ENCODE results near the gene FBXW7. TPM values are rescaled to one million over a fixed set of nuclear protein-coding genes. Genes with fewer than 3 reads are reported as not detected.

FBXW7 gene
- total RNA-seq, 1 experiment from 2014 or later: 23.0 TPM

GRCh38 chr4:152281822-152282221, 254.1 kb downstream of the FBXW7 start:
- Histone ChIP-seq H3K4me2 (ENCODE audit: low read length) (no peak overlapping the region), H4K20me1 (ENCODE audit: insufficient read depth) (no peaks in the 10 kb centered on the region), H3K9ac (ENCODE audit: low read length) (no peak overlapping the region), H2AFZ (ENCODE audit: low read depth, low read length, poor library complexity, severe bottlenecking) (no peak overlapping the region), H3K36me3 (ENCODE audit: control insufficient read depth in 1 of 2, insufficient read depth in 2 of 2, low read length in 2 of 2) (no peaks in the 10 kb centered on the region), H3K9me3 (ENCODE audit: control insufficient read depth in 1 of 2, insufficient read depth in 1 of 2, low read depth in 1 of 2, low read length in 2 of 2) (no peaks in the 10 kb centered on the region), H3K4me1 (ENCODE audit: control insufficient read depth in 1 of 2, insufficient read depth in 2 of 2, low read length in 2 of 2) (no peaks in the 10 kb centered on the region), H3K27ac (ENCODE audit: low read depth, low read length) (no peak overlapping the region), H3K79me2 (ENCODE audit: insufficient read depth, low read length) (no peaks in the 10 kb centered on the region), H3K9me2 (ENCODE audit: insufficient read depth) (no peaks in the 10 kb centered on the region), H3K27me3 (ENCODE audit: insufficient read depth, low read length) (no peaks in the 10 kb centered on the region), H3K4me3 (replicated peaks in 1 of 2; ENCODE audit: low read depth in 1 of 2, low read length in 2 of 2) (no peak overlapping the region)
- no peak for ATAC-seq
- TF ChIP-seq REST (IDR thresholded peaks at IDR 0.05; ENCODE audit: low read depth) (no peak), JUND (IDR thresholded peaks at IDR 0.05) (no peak), YY1 (IDR thresholded peaks at IDR 0.05; ENCODE audit: extremely low read depth, insufficient replicate concordance, low read depth, low read length) (no peak), CBX3 (IDR thresholded peaks at IDR 0.05; ENCODE audit: low read depth) (no peak)
- no peak for DNase-seq (ENCODE audit: low read depth, low spot score)
- RAD21 ChIA-PET (ENCODE audit: low non-redundant PET in 1 of 2, low total read pairs in 2 of 2, uncharacterized antibody in 2 of 2, unreplicated experiment in 2 of 2): no interaction called here
- intact Hi-C loops (cut with micrococcal nuclease): no loop called here
- POLR2A ChIA-PET: no interaction called here
- CTCF ChIA-PET: no interaction called here
- no TSS peak for BruUV-seq (replicated peaks)

GRCh38 chr4:152281211-152281610, 254.7 kb downstream of the FBXW7 start:
- Histone ChIP-seq H3K4me1 (ENCODE audit: control insufficient read depth in 1 of 2, insufficient read depth in 2 of 2, low read length in 2 of 2) (no peaks in the 10 kb centered on the region), H4K20me1 (ENCODE audit: insufficient read depth) (no peaks in the 10 kb centered on the region), H3K4me3 (replicated peaks in 1 of 2; ENCODE audit: low read depth in 1 of 2, low read length in 2 of 2) (no peak overlapping the region), H3K79me2 (ENCODE audit: insufficient read depth, low read length) (no peaks in the 10 kb centered on the region), H3K9me2 (ENCODE audit: insufficient read depth) (no peaks in the 10 kb centered on the region), H3K27ac (ENCODE audit: low read depth, low read length) (no peak overlapping the region), H3K27me3 (ENCODE audit: insufficient read depth, low read length) (no peaks in the 10 kb centered on the region), H3K4me2 (ENCODE audit: low read length) (no peak overlapping the region), H3K36me3 (ENCODE audit: control insufficient read depth in 1 of 2, insufficient read depth in 2 of 2, low read length in 2 of 2) (no peaks in the 10 kb centered on the region), H3K9me3 (ENCODE audit: control insufficient read depth in 1 of 2, insufficient read depth in 1 of 2, low read depth in 1 of 2, low read length in 2 of 2) (no peaks in the 10 kb centered on the region), H2AFZ (ENCODE audit: low read depth, low read length, poor library complexity, severe bottlenecking) (no peak overlapping the region), H3K9ac (ENCODE audit: low read length) (no peak overlapping the region)
- DNase-seq (ENCODE audit: low read depth, low spot score) (no peak), ATAC-seq (no peak)
- TF ChIP-seq MAX (IDR thresholded peaks at IDR 0.05): no peak
- TF ChIP-seq CBX3 (IDR thresholded peaks at IDR 0.05; ENCODE audit: low read depth): no peak
- TF ChIP-seq REST (IDR thresholded peaks at IDR 0.05; ENCODE audit: low read depth): no peak
- no peak for TF ChIP-seq FOSL1 (IDR thresholded peaks at IDR 0.05; ENCODE audit: low read depth)
- TF ChIP-seq SP1 (IDR thresholded peaks at IDR 0.05; ENCODE audit: low read depth): no peak
- ChIA-PET CTCF (no interaction called here), RAD21 (ENCODE audit: low non-redundant PET in 1 of 2, low total read pairs in 2 of 2, uncharacterized antibody in 2 of 2, unreplicated experiment in 2 of 2) (no interaction called here), POLR2A (no interaction called here)
- no TSS peak for BruUV-seq (replicated peaks)
- intact Hi-C loops (cut with micrococcal nuclease): no loop called here

Measured in HCT116 (cell line).